GM18861 (cell line): ENCODE data around the gene ZNF761.

Experiments
- ATAC-seq: cut with Tn5 transposase; IDR thresholded peaks from one replicate; pipeline ENCODE4 v1.9.1; 2021; ENCODE audit not compliant: unreplicated experiment

ZNF761 gene

GRCh38 chr19:53506728-53507127 lies 74.9 kb downstream of the ZNF761 start:
- ATAC-seq: no peak
